Embryonic facial prominence (tissue), 1 donor: ENCODE measurements around the gene RAB4B.
"Not testable (repeated sequence)": the region's sequence is repeated elsewhere in the genome, so short reads cannot be mapped to it uniquely, and the experiment has no call there.

ENCODE experiments used
- DNase-seq: peaks from one replicate; pipeline ENCODE4 v3.0.0-alpha.2; 2016; ENCODE audit errors: extremely low spot score

Gene RAB4B

GRCh38 chr19:40822704-40823553 lies 44.9 kb downstream of the RAB4B start:
- not testable (repeated sequence) for DNase-seq

DNA sequence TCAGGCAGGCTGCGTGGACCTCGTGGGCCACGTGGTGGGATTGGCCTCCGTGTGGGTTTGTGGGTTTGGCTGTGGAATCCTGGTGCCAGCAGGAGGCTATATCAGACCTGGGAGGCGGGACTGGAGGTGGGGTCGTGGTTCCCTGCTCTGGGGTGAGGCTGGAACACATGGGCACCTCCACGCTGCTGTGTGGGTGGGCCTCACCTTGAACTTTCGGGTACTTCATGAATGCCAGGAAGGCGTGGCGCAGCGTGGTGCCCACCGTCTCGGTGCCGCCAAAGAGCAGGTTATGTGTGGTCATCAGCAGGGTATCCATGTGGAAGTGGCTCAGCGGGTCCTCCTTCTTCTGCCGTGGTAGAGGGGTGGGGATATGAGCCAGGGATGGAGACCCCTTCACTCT lies 46.9 kb downstream of the RAB4B start:
- not testable (repeated sequence) for DNase-seq

DNA sequence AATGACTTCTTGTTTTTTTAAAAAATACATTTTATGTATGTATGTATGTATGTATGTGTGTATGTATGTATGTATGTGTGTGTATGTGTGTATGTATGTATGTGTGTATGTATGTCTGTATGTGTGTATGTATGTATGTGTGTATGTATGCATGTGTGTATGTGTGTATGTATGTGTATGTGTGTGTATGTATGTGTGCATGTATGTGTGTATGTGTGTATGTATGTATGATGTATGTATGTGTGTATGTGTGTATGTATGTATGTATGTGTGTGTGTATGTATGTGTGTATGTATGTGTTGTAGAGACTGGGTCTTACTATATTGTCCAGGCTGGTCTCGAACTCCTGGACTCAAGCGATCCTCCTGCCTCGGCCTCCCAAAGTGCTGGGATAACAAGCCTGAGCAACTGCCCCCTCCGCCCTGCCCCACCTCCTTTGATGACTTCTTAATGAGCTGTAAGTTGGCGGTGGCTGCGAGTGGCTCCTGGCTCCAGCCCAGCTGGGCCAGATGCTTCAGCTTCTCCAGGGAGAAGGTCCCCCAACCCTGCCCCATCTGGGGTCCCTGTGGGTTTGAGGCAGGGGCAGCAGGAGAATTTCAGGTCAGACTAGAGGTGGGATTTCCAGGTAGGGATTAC lies 47.5 kb downstream of the RAB4B start:
- DNase-seq, result not testable (repeated sequence)

DNA sequence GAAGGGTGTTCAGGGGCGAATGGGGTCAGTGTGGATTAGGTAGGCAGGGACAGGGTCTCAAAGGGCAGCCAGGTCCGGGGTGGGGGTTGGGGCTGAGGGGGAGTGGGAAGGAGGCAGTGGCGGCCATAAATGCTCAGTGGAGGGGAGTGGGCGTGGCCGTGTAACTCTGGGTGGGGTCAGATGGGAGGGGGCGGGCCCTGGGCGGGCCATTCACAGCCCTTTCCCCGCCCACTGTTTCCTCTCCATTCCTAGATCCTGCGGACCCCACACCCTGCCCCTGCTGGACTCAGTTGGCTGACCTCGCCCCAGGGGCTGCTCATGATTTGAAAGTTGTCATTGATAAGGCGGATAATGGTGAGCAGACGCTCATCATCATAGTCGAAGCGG lies 48.3 kb downstream of the RAB4B start:
- DNase-seq, result not testable (repeated sequence)

GRCh38 chr19:40826699-40827385 lies 48.8 kb downstream of the RAB4B start:
- not testable (repeated sequence) for DNase-seq

DNA sequence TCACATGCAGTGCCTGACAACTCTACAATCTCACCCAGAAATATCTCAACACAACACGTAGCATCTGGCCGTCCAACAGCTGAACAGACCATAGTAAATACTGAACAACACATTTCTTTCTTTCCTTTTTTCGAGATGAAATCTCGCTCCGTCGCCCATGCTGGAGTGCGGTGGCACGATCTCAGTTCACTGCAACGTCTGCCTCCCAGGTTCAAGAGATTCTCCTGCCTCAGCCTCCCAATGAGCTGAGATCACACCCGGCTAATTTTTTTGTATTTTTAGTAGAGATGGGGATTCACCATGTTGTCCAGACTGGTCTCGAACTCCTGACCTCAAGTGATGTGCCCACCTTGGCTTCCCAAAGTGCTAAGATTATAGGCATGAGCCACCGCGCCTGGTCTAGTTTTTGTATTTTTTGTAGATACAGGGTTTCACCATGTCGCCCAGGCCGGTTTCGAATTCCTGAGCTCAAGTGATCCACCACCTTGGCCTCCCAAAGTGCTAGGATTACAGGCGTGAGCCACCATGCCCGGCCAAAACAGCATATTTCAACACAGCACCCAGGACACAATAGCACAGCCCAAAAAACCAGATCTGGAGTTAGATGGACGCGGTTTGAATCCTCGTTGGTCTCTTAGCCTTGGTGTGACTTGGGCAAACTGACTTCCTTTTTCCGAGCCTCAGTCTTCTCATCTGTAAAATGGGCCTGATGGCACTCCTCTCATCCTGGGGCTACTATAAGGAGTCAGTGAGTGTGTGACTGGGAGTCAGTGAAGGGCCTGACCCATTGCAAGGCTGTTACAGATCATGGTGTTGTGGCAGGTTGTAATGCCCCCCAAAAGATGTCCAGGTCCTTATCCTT lies 49.6 kb downstream of the RAB4B start:
- no peak for DNase-seq

DNA sequence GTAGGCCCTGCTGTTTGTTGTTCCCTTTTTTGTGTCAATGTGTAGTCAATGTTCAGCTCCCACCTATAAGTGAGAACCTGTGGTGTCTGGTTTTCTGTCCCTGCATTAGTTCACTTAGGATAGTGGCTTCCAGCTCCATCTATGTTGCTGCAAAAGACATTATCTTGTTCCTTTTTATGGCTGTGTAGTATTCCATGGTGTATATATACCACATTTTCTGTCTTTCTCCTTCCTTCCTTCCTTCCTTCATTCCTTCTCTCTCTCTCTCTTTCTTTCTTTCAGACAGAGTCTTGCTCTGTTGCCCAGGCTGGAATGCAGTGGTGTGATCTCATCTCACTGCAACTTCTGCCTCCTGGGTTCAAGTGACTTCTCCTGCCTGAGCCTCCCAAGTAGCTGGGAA lies 51.2 kb downstream of the RAB4B start:
- no peak for DNase-seq

GRCh38 chr19:40830741-40831140 lies 52.7 kb downstream of the RAB4B start:
- not testable (repeated sequence) for DNase-seq

GRCh38 chr19:40831502-40832430 lies 53.7 kb downstream of the RAB4B start:
- no peak for DNase-seq

DNA sequence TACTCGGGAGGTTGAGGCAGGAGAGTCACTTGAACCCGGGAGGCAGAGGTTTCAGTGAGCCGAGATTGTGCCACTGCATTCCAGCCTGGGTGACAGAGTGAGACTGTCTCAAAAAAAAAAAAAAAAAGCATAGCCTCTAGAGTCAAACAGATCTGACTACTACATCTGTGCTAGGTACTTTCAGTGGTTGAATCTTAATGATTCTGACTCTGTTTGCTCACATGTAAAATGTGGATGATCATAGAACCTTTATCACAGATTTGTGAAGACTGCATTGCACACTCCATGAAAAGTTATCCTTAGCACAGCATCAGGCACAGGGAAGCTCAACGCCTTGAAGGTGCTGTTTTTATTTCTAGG lies 54.4 kb downstream of the RAB4B start:
- DNase-seq, result not testable (repeated sequence)

DNA sequence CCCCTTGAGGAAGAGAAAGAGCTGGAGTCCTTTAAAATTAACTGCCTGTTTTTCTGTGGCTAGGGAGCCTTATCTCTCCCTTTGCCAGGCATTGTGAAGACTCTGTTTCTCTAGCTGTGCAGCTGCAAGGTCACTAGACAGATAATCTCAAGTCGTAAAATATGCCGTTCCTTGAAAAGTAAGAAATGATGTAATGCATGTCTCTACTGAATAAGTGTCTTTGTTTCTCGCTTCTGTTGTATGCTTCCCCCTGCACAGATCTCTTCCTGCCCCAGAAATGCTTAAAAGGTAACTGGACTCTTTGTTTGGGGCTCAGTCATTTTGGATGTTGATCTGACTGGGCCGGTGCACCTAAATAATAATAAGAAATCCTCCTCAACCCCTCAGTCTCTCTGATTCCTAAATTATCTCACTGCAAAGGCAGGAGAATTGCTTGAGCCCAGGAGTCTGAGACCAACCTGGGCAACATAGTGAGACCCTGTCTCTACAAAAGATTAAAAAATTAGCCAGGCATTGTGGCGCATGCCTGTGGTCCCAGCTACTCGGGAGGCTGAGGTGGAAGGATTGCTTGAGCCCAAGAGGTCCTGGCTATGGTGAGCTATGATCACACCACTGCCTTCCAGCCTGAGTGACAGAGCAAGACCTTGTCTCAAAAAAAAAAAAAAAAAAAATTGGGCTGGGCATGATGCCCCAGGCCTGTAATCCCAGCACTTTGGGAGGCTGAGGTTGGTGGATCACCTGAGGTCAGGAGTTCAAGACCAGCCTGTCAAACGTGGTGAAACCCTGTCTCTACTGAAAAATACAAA lies 55.9 kb downstream of the RAB4B start:
- not testable (repeated sequence) for DNase-seq

DNA sequence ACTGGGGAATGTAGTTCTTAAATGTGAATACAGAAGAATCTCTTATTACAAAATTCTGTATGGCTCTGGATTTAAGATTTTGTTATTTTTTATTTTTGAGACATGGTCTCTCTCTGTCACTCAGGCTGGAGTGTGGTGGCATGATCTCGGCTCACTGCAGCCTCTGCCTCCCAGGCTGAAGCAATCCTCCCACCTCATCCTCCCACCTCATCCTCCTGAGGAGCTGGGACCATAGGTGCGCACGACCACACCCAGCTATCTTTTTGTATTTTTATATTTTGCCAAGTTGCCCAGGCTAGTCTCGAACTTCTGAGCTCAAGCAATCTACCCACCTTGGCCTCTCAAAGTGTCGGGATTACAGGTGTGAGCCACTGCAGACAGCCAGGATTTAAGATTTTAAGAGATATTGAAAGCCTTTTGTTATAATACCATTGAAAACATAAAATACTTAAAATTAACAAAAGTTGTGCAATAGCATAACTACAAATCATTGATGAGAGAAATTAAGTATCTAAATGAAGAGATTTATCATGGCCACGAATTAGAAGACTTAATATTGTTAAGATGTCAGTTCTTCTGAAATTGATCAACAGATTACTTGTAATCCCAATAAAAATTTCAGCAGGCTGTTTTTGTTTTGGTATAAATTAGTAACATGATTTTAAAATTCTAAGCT lies 58.8 kb downstream of the RAB4B start:
- DNase-seq, result no peak

- DNase-seq, result not testable (repeated sequence)
These were observed 60.4 kb downstream of the RAB4B start for GRCh38 chr19:40838477-40838876.

- not testable (repeated sequence) for DNase-seq
These were observed 64.0 kb downstream of the RAB4B start for GRCh38 chr19:40842012-40842411.

GRCh38 chr19:40842997-40843652 lies 65.1 kb downstream of the RAB4B start:
- not testable (repeated sequence) for DNase-seq

DNA sequence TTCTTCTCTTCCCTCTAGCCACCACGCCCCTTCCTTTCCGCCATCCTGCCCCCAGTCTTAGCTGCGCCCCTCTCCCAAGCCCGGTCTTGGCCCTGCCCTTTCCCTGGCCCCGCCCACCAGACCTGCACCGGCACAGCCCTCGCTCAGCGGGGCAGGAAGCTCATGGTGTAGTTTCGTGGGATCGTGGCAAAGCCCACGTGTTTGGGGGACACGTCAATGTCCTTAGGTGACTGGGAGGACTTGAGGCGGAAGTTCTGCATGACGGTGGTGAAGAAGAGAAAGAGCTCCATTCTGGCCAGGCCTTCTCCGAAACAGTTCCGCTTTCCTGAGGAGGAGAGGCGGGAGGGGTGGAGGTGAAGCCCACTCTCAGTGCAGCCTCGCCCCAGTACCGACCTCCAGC lies 65.6 kb downstream of the RAB4B start:
- not testable (repeated sequence) for DNase-seq
